ENCODE measurements around the gene GFM1. TPM values are rescaled to one million over a fixed set of nuclear protein-coding genes. Genes with fewer than 3 reads are reported as not detected.

The GFM1 gene
- total and polyA plus RNA-seq, 2 of the 13 experiments (the other 11 are each of a cell fraction or from before 2014, with no cell fraction given), result 10.5 to 59.0 TPM

DNA sequence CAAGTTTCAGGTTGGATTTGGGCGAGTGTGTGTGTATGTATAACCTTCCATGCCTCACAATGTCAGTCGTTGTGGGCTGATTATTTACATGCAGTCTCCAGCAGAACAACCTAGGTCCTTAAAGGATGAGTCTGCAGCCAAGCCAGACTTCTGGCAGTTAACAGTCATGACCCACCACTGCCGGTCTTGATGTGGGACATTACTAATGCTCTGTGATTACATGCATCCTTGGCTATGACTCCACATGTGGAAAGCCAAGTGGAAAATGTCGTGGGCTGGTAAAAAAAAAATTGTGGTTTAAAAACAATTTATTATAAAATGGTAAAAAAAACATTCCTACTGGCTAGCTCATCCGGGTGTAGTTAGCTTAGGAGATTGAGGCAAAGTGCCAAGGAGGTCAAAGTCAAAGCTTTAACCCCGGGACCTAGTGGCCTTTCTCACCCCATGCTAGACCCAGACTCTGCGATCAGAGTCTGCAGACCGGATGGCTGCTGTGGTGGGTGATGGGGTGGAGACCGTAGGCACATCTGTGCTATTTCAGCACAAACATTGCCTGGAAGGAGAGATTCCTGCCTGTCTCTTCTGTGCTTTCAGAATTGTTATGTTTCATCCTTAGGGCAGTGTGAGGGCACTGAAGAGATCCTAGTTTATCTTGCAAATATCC, 81.2 kb downstream of the GFM1 start (continued):
- TF ChIP-seq, protein P1, sequence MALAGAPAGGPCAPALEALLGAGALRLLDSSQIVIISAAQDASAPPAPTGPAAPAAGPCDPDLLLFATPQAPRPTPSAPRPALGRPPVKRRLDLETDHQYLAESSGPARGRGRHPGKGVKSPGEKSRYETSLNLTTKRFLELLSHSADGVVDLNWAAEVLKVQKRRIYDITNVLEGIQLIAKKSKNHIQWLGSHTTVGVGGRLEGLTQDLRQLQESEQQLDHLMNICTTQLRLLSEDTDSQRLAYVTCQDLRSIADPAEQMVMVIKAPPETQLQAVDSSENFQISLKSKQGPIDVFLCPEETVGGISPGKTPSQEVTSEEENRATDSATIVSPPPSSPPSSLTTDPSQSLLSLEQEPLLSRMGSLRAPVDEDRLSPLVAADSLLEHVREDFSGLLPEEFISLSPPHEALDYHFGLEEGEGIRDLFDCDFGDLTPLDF (CRISPR knock-in tag; IDR thresholded peaks at IDR 0.05), result no peak
- TF ChIP-seq ZNF501 (CRISPR knock-in tag; IDR thresholded peaks at IDR 0.05) (no peak), POLR2AphosphoS2 (IDR thresholded peaks at IDR 0.05; ENCODE audit: low read depth, low read length) (no peak), MATR3 (CRISPR knock-in tag; IDR thresholded peaks at IDR 0.05) (no peak), GZF1 (CRISPR knock-in tag; IDR thresholded peaks at IDR 0.05) (no peak), JDP2 (CRISPR knock-in tag; IDR thresholded peaks at IDR 0.05; ENCODE audit: borderline replicate concordance) (no peak), ZNF282 (IDR thresholded peaks at IDR 0.05; ENCODE audit: partially characterized antibody) (no peak), RBM22 (optimal IDR thresholded peaks at IDR 0.05; ENCODE audit: low read length) (no peak), ZNF17 (CRISPR knock-in tag; IDR thresholded peaks at IDR 0.05) (no peak), THAP8 (CRISPR knock-in tag; IDR thresholded peaks at IDR 0.05; ENCODE audit: borderline replicate concordance) (no peak), MTA3 (CRISPR knock-in tag; IDR thresholded peaks at IDR 0.05) (no peak), RNF219 (CRISPR knock-in tag; IDR thresholded peaks at IDR 0.05) (no peak), ZNF775 (CRISPR knock-in tag; IDR thresholded peaks at IDR 0.05; ENCODE audit: borderline replicate concordance) (no peak), ZBTB34 (CRISPR knock-in tag; IDR thresholded peaks at IDR 0.05) (no peak), ZNF12 (CRISPR knock-in tag; IDR thresholded peaks at IDR 0.05) (no peak), RXRA (CRISPR knock-in tag; IDR thresholded peaks at IDR 0.05) (peak; percentile 74; the same call in 1 of the 2 replicates), ZKSCAN8 (CRISPR knock-in tag; IDR thresholded peaks at IDR 0.05; ENCODE audit: borderline replicate concordance) (no peak), NONO (IDR thresholded peaks at IDR 0.05) (no peak), NONO (CRISPR knock-in tag; conservative IDR thresholded peaks at IDR 0.05) (no peak), HDAC6 (IDR thresholded peaks at IDR 0.05; ENCODE audit: low read depth, low read length) (no peak), HNRNPL (IDR thresholded peaks at IDR 0.05; ENCODE audit: low read depth, low read length) (no peak), SPEN (CRISPR knock-in tag; IDR thresholded peaks at IDR 0.05; ENCODE audit: low read depth) (no peak), ETV5 (CRISPR knock-in tag; IDR thresholded peaks at IDR 0.05; ENCODE audit: borderline replicate concordance) (peak; percentile 38; the same call in 1 of the 2 replicates), MED8 (CRISPR knock-in tag; IDR thresholded peaks at IDR 0.05; ENCODE audit: insufficient replicate concordance) (no peak)
